Measurements from ENCODE around the gene SIRT7.
A peak's percentile ranks its signal among the peaks of the same experiment; 100 is the strongest.
"Not testable (repeated sequence)": the region's sequence is repeated elsewhere in the genome, so short reads cannot be mapped to it uniquely, and the experiment has no call there.

SIRT7 gene

GRCh38 chr17:81921996-81922565, 4.1 kb upstream of the SIRT7 start:
- Histone ChIP-seq H3K27ac (ENCODE audit: low read depth, low read length) (no peak overlapping the region), H3K4me3 (ENCODE audit: low read depth, low read length) (no peak overlapping the region), H3K36me3 (ENCODE audit: control insufficient read depth, insufficient read depth, low read length) (peaks cover 31% of the 10 kb centered on the region), H3K9ac (ENCODE audit: low read length) (no peak overlapping the region), H3K4me1 (ENCODE audit: control insufficient read depth, insufficient read depth, low read length) (peaks cover 37% of the 10 kb centered on the region), H3K9me3 (ENCODE audit: control insufficient read depth, insufficient read depth, low read depth, low read length) (no peaks in the 10 kb centered on the region), H3K27me3 (ENCODE audit: control insufficient read depth, insufficient read depth, low read length) (no peaks in the 10 kb centered on the region)

GRCh38 chr17:81921537-81921862, 3.5 kb upstream of the SIRT7 start:
- no peak overlapping the region for H3K4me3 ChIP-seq (ENCODE audit: low read depth, low read length)
- no peaks in the 10 kb centered on the region for H3K27me3 ChIP-seq (ENCODE audit: control insufficient read depth, insufficient read depth, low read length)
- peaks cover 31% of the 10 kb centered on the region for H3K36me3 ChIP-seq (ENCODE audit: control insufficient read depth, insufficient read depth, low read length)
- peaks cover 41% of the 10 kb centered on the region for H3K4me1 ChIP-seq (ENCODE audit: control insufficient read depth, insufficient read depth, low read length)
- H3K9me3 ChIP-seq (ENCODE audit: control insufficient read depth, insufficient read depth, low read depth, low read length): no peaks in the 10 kb centered on the region
- no peak overlapping the region for H3K27ac ChIP-seq (ENCODE audit: low read depth, low read length)
- H3K9ac ChIP-seq (ENCODE audit: low read length): no peak overlapping the region

- no peak overlapping the region for H3K4me3 ChIP-seq (ENCODE audit: low read depth, low read length)
- peaks cover 32% of the 10 kb centered on the region for H3K36me3 ChIP-seq (ENCODE audit: control insufficient read depth, insufficient read depth, low read length)
- H3K27me3 ChIP-seq (ENCODE audit: control insufficient read depth, insufficient read depth, low read length): no peaks in the 10 kb centered on the region
- H3K9me3 ChIP-seq (ENCODE audit: control insufficient read depth, insufficient read depth, low read depth, low read length): no peaks in the 10 kb centered on the region
- peaks cover 36% of the 10 kb centered on the region for H3K4me1 ChIP-seq (ENCODE audit: control insufficient read depth, insufficient read depth, low read length)
- H3K9ac ChIP-seq (ENCODE audit: low read length): no peak overlapping the region
- no peak overlapping the region for H3K27ac ChIP-seq (ENCODE audit: low read depth, low read length)
These were observed 2.9 kb upstream of the SIRT7 start for GRCh38 chr17:81920612-81921536.

DNA sequence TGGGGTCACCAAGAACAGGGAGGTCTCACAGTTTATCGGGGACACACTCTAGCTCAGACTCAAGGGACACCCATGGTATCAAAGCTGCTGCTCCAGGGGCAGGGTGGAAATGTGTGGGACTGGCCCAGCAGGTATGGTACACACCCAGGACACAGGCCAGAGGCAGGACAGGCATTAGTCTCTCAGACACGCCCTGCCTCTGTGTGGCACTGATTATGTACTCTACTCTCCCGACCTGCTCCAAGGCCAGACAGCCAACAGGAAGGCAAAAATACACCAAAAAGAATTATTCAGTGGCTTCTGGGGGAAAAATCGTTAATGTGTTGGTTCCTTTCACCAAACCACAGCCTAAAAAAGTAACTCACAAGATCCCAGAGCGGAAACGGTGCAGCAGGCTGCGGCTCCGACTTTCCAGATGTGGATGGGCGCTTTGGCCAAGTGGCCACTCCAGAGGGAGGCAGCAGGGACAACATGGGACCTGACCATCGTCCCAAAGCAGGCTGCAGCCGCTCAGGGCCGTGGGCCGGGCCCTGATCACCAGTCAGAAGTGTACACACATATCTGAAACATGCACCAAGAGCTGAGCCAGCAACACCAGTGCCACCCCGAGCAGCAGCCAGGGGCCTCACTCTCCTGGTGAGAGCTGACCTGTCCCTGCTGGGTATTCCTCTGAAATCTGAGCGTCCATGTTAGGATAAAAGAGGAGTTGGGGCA, 1.0 kb upstream of the SIRT7 start:
- Histone ChIP-seq H3K27ac (ENCODE audit: low read depth, low read length) (no peak overlapping the region), H3K4me3 (ENCODE audit: low read depth, low read length) (no peak overlapping the region), H3K27me3 (ENCODE audit: control insufficient read depth, insufficient read depth, low read length) (no peaks in the 10 kb centered on the region), H3K4me1 (ENCODE audit: control insufficient read depth, insufficient read depth, low read length) (peaks cover 19% of the 10 kb centered on the region), H3K9ac (ENCODE audit: low read length) (no peak overlapping the region), H3K36me3 (ENCODE audit: control insufficient read depth, insufficient read depth, low read length) (peaks cover 51% of the 10 kb centered on the region), H3K9me3 (ENCODE audit: control insufficient read depth, insufficient read depth, low read depth, low read length) (no peaks in the 10 kb centered on the region)

GRCh38 chr17:81918333-81918669, 325 bp upstream of the SIRT7 start:
- not testable (repeated sequence) for H3K9ac ChIP-seq (ENCODE audit: low read length); H3K27me3 ChIP-seq (ENCODE audit: control insufficient read depth, insufficient read depth, low read length); H3K27ac ChIP-seq (ENCODE audit: low read depth, low read length); H3K9me3 ChIP-seq (ENCODE audit: control insufficient read depth, insufficient read depth, low read depth, low read length)
- Histone ChIP-seq H3K4me3 (ENCODE audit: low read depth, low read length) (peak overlapping the region; percentile 64), H3K4me1 (ENCODE audit: control insufficient read depth, insufficient read depth, low read length) (peaks cover 12% of the 10 kb centered on the region), H3K36me3 (ENCODE audit: control insufficient read depth, insufficient read depth, low read length) (peaks cover 58% of the 10 kb centered on the region)

DNA sequence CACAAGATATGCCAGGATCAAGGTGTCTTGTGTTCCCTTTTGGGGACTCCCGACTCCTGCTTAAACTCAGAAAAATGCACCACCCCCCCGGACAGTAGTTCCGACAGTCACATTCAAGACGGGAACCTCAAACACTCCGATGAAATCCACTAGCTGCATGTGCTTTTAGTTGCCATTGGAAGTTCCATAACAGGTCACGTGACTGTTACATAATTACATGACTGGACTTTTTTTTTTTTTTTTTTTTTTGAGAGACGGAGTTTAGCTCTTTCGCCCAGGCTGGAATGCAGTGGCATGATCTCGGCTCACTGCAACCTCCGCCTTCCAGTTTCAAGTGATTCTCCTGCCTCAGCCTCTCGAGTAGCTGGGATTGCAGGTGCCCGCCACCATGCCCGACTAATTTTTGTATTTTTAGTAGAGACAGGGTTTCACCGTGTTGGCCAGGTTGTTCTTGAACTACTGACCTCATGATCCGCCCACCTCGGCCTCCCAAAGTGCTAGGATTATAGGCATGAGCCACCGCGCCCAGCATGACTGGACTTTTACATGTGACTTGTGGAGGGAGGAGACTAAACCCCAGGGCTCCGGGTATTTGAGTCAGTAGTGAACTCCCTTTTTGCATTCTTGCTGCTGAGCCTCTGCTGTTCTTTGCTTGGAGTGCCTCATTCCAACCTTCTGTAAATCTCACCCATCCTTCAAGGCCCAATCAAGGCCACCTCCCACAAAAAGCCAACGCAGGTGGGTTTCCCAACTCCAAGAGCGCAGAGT, 1.6 kb downstream of the SIRT7 start:
- Histone ChIP-seq H3K4me3 (ENCODE audit: low read depth, low read length) (peak overlapping the region; percentile 64; the same call in 1 of the 2 replicates), H3K27me3 (ENCODE audit: control insufficient read depth, insufficient read depth, low read length) (no peaks in the 10 kb centered on the region), H3K9ac (ENCODE audit: low read length) (no peak overlapping the region), H3K36me3 (ENCODE audit: control insufficient read depth, insufficient read depth, low read length) (peaks cover 58% of the 10 kb centered on the region), H3K9me3 (ENCODE audit: control insufficient read depth, insufficient read depth, low read depth, low read length) (no peaks in the 10 kb centered on the region), H3K27ac (ENCODE audit: low read depth, low read length) (no peak overlapping the region), H3K4me1 (ENCODE audit: control insufficient read depth, insufficient read depth, low read length) (peaks cover 6% of the 10 kb centered on the region)

DNA sequence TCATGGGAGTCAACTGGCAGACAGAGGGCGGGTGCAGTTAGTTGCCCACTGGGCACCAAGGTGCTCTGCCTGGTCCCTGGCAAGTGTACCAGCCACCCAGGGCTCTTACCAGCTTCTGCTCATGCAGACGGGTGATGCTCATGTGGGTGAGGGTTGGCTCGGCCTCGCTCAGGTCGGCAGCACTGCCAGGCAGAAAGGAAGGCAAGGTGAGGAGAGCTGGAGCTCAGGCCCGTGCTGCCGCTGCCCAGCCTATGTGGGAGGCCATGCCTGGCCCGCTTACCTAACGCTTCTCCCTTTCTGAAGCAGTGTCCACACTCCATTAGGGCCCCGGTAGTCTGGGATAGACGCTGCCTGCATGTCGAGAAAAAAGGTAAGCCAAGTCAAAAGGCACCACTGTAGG, 2.6 kb downstream of the SIRT7 start:
- Histone ChIP-seq H3K9ac (ENCODE audit: low read length) (no peak overlapping the region), H3K9me3 (ENCODE audit: control insufficient read depth, insufficient read depth, low read depth, low read length) (no peaks in the 10 kb centered on the region), H3K27ac (ENCODE audit: low read depth, low read length) (no peak overlapping the region)

GRCh38 chr17:81914103-81914850, 3.7 kb downstream of the SIRT7 start:
- Histone ChIP-seq H3K27ac (ENCODE audit: low read depth, low read length) (no peak overlapping the region), H3K4me1 (ENCODE audit: control insufficient read depth, insufficient read depth, low read length) (peaks cover 14% of the 10 kb centered on the region), H3K9ac (ENCODE audit: low read length) (no peak overlapping the region), H3K36me3 (ENCODE audit: control insufficient read depth, insufficient read depth, low read length) (peaks cover 39% of the 10 kb centered on the region), H3K9me3 (ENCODE audit: control insufficient read depth, insufficient read depth, low read depth, low read length) (no peaks in the 10 kb centered on the region), H3K27me3 (ENCODE audit: control insufficient read depth, insufficient read depth, low read length) (no peaks in the 10 kb centered on the region), H3K4me3 (ENCODE audit: low read depth, low read length) (no peak overlapping the region)

More for the DNA sequence above, 2.6 kb downstream of the SIRT7 start:
- Histone ChIP-seq H3K27me3 (ENCODE audit: control insufficient read depth, insufficient read depth, low read length) (no peaks in the 10 kb centered on the region), H3K4me3 (ENCODE audit: low read depth, low read length) (no peak overlapping the region), H3K4me1 (ENCODE audit: control insufficient read depth, insufficient read depth, low read length) (peaks cover 8% of the 10 kb centered on the region), H3K36me3 (ENCODE audit: control insufficient read depth, insufficient read depth, low read length) (peaks cover 48% of the 10 kb centered on the region)

DNA sequence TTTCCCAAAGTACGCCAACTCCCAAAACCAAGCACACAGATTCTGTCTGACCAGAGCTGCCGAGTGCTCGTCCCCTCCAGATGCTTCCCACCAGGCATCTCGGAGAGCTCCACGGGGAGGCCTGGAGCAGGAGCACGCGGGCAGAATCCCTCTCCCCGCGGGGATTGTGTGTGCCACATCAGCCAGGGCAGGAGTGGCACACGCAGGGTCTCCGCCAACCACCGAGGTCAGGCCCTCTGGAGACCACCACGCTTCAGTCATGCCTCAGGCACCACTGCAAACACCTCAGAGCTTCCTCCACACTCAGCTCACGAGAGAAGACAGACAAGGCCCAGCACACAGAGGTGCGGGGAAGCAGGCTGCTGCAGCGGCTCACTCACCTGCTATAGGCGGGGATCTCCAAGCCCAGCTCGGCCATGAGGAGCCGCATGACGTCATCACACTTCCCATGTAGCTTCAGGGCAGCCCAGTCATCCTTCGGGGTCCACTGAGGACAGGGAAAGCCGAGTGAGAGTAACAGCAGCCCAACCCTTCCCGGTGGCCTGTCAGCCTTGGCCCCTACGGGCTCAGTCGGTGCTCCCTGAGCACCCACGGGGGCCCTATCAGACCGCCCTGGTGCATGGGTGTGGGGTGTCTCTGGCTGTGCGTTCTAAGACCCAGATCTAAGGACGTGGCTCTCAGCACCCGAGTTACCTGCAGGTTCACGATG, 4.4 kb downstream of the SIRT7 start:
- Histone ChIP-seq H3K36me3 (ENCODE audit: control insufficient read depth, insufficient read depth, low read length) (peaks cover 44% of the 10 kb centered on the region), H3K27me3 (ENCODE audit: control insufficient read depth, insufficient read depth, low read length) (no peaks in the 10 kb centered on the region), H3K4me3 (ENCODE audit: low read depth, low read length) (no peak overlapping the region), H3K9ac (ENCODE audit: low read length) (no peak overlapping the region), H3K4me1 (ENCODE audit: control insufficient read depth, insufficient read depth, low read length) (peaks cover 14% of the 10 kb centered on the region), H3K27ac (ENCODE audit: low read depth, low read length) (no peak overlapping the region), H3K9me3 (ENCODE audit: control insufficient read depth, insufficient read depth, low read depth, low read length) (no peaks in the 10 kb centered on the region)

Data from HUES6 (cell line).